GM19438 (cell line): ENCODE results near the gene NUBPL.
"Not testable (repeated sequence)": the region's sequence is repeated elsewhere in the genome, so short reads cannot be mapped to it uniquely, and the experiment has no call there.

Experiments used
- ATAC-seq: cut with Tn5 transposase; IDR thresholded peaks from one replicate; pipeline ENCODE4 v1.9.1; 2021; ENCODE audit warnings: low read depth; ENCODE audit not compliant: unreplicated experiment

Gene NUBPL

GRCh38 chr14:31788340-31788739 is 227.1 kb downstream of the NUBPL start:
- ATAC-seq = no peak

- no peak for ATAC-seq
Observed at GRCh38 chr14:31792726-31793125, 231.5 kb downstream of the NUBPL start.

DNA sequence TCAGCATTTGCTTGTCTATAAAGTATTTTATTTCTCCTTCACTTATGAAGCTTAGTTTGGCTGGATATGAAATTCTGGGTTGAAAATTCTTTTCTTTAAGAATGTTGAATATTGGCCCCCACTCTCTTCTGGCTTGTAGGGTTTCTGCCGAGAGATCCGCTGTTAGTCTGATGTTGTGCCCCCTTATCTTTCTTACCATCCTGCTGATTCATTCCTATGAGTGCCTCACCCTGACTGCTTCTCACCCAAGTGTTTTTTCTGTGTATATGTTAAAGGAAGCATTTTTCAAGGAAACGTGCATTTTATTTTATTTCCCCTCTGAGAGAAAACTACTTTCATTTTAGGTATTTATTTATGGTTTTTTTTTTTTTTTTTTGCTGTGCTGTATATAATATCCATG is 236.7 kb downstream of the NUBPL start:
- not testable (repeated sequence) for ATAC-seq

GRCh38 chr14:31802838-31803237 is 241.6 kb downstream of the NUBPL start:
- no peak for ATAC-seq

DNA sequence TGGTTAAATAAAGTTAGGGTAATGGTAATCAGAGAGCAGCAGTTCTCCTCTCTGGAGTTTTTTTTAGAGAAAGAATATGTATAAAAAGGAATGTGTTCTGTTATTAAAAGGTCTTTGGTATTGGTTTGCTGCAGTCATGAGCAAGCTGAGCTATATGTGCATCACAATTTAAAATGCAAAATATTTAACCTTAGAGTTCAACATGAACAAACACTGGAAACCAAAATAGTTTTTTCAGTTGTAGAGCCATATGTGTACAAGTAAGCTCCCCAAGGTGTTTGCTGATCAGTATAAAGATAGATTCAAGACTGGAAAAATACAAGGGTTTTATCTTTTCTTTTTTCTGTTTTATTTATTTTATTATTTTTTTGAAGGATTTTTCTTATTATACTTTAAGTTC is 245.0 kb downstream of the NUBPL start:
- no peak for ATAC-seq

GRCh38 chr14:31811693-31812628 is 250.8 kb downstream of the NUBPL start:
- ATAC-seq = not testable (repeated sequence)

DNA sequence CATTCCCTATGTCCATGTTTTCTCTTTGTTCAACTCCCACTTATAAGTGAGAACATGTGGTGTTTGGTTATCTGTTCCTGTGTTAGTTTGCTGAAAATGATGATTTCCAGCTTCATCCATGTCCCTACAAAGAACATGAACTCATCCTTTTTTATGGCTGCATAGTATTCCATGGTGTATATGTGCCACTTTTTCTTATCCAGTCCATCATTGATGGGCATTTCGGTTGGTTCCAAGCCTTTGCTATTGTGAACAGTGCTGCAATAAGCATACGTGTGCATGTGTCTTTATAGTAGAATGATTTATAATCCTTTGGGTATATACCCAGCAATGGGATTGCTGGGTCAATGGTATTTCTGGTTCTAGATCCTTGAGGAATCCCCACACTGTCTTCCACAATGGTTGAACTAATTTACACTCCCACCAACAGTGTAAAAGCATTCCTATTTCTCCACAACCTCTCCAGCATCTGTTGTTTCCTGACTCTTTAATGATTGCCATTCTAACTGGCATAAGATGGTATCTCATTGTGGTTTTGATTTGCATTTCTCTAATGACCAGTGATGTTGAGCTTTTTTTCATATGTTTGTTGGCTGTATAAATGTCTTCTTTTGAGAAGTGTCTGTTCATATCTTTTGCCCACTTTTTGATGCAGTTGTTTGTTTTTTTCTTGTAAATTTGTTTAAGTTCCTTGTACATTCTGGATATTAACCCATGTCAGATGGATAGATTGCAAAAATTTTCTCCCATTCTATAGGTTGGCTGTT is 252.7 kb downstream of the NUBPL start:
- ATAC-seq = not testable (repeated sequence)

DNA sequence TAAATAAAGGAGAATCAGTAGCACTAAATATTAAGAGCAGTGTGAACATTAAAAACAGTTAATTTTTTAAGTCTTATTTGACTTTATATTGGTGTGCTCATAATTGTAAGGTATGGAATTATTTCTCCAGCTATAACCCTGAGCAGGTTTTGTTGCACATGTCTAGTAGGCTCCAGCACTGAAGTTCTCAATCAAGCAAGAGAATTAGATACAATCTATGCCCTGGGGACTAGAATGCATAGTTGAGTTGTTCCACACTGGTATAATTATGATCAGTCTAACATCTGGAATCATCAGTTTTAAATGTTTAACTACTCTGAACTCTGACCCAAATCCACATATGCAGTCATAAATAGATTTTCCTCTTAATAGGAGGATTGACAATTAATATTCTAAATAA is 258.1 kb downstream of the NUBPL start:
- no peak for ATAC-seq

- ATAC-seq = no peak
Observed at GRCh38 chr14:31825459-31825858, 264.3 kb downstream of the NUBPL start.

- no peak for ATAC-seq
Observed at GRCh38 chr14:31827325-31827724, 266.1 kb downstream of the NUBPL start.

DNA sequence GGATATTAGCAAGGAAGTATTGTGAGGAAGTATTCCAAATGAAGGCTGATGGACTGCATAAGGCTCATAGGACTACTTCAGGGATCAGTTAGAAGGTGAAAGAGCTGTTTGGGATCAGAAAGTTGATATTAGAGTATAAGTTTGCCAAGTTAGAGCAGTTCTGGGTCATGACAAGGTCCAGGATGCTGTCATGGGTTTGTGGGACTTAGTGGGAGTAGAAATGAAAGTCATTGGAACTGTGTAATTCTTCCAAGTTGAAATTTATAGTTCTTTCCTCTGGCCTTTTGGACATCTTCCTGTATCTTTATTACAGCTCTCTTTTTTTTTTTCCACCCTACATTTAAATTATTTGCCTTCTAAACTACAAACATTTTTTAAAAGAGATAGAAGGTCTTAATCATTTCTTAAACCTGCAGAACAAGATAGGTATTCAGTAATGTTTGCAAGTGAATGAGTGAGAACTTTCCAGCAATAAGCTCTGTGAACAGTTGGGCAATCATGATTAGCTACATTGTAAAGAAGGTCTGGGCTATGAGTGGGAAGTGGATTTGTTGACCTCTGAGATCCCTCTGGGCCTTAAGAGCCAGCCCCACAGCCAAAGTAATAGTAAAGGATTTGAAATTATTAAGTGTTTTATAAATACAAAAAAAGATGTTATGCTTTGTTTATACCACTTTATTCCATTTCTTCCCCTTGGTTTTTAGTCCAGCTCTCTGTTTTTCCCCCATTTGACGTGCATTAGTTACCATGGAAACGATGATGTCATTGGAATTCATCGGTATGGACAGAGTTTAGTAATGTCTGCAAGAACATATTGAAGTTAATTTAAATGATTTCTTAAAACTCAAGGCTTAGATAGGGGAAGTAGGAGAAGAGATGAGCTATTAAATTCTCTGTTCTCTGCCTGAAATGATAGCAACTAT is 268.0 kb downstream of the NUBPL start:
- no peak for ATAC-seq

- ATAC-seq = no peak
Observed at GRCh38 chr14:31834616-31835015, 273.4 kb downstream of the NUBPL start.

GRCh38 chr14:31835049-31835448 is 273.8 kb downstream of the NUBPL start:
- no peak for ATAC-seq

GRCh38 chr14:31837031-31837430 is 275.8 kb downstream of the NUBPL start:
- ATAC-seq = no peak

DNA sequence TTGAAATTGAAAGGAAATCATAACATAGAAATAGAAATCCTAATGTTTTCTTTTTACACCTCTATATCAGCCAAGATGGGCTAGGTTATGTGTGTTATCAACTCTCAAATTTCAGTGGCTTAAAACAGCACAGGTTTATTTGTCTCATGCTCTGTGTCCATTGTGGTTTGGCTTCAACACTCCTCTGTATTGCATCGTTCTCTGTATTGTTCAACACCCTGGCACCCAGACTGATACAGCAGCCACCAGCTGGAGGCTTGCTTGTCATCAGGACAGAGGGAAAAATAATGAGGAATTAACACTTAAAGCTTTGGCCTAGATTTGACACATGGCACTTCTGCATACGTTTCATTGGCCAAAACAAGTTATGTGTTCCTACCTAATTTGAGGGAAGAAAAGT is 281.7 kb downstream of the NUBPL start:
- ATAC-seq = no peak

DNA sequence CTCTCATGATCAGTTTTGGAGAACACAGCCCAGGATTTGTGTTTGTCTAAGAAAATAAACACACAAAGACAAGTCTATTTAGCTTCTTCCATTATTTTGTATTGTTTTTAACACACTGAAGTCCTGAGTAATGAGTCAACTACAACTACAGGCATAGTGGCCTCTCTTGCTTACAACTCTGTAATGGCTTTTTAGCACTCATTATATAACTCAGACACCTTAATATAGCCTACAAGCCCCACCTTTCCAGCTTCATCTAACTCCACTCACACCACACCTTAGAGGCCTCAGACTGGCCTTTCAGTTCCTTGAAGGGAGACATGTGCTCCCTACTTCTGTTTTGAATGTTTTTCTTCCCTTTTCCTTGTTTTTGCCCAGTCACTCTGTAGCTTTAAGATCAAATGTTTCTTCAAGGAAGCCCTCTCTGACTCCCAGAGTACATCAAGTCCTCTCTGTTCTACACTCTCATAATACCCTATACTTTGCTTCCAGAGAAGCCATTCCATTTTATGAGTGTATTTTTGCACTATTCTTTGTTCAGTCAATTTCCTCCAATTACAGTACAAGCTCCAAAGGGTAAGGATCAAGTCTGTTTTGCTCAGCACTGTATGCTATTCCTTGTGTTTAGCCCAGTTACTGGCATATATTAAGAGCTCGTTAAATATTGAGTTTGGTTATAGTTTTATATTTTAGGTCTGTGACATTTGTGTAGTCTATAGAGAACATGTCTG is 282.3 kb downstream of the NUBPL start:
- no peak for ATAC-seq

GRCh38 chr14:31854508-31855075 is 293.4 kb downstream of the NUBPL start:
- ATAC-seq = no peak

DNA sequence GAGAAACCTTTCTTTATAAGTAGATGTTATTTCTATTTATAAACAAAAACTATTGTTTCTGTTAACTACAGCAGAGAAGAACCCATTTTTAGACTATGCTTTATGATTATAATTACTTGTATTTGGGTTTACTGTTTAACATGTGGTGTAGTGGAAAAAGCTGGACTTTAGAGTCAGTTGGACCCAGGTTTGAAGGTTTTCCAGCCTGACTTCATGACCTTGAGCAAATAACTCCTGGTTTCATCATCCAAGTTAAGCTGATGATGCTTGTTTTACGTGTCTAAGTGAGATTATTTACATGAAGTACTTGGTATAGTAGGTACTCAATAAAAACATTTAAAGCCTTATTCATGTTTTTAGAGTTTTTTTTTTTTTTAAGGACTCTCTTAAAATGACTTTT is 294.1 kb downstream of the NUBPL start:
- ATAC-seq = no peak

DNA sequence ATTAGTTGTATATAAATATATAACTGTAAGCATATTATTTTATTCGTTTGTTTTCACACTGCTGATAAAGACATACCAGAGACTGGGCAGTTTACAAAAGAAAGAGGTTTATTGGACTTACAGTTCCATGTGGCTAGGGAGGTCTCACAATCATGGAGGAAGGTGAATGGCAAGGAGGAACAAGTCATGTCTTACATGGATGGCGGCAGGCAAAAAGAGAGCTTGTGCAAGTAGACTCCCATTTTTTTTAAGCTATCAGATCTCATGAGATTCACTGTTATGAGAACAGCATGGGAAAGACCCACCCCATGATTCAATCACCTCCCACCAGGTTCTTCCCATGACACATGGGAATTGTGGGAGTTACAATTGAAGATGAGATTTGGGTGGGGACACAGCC is 294.8 kb downstream of the NUBPL start:
- ATAC-seq = not testable (repeated sequence)

DNA sequence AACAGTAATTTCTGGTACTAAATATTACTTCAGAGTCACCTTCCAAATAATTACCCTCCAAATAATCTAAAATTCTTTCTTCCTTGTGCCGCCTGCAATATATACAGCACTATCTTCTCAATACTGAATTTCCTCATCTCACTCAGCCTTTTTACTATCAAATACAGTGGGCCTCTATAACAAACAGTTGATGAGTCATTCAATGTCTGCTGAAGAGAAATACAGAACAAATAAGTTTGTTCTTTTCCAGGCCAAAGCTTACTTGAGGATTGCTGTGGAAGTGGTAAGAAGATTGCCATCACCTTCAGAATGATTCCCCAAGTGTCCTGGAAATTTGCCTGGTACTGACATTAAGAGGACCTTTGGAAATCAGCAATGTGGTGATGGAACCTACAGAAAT is 297.7 kb downstream of the NUBPL start:
- no peak for ATAC-seq
